Keratinocyte (primary cell): ENCODE data around the gene PGGT1B. TPM values are rescaled to one million over a fixed set of nuclear protein-coding genes. Genes with fewer than 3 reads are reported as not detected.

Source experiments
- DNase-seq: peaks from one replicate; pipeline ENCODE4 v3.0.0-alpha.2; 2011; ENCODE audit warnings: low read depth, missing footprints, low spot score
- FAIRE-seq: peaks from 2 replicates; lab custom pipeline; 2011; peaks lifted over from hg19 to GRCh38; lab: Jason Lieb, UNC
- H2AFZ ChIP-seq: 2 replicates; pipeline ENCODE4 v1.6.0; 2012; ENCODE audit warnings: low read length, control low read depth, inconsistent platforms; ENCODE audit not compliant: control insufficient read depth
- H3K27ac ChIP-seq: 2 replicates; pipeline ENCODE4 v1.5.1; 2011; ENCODE audit warnings: low read length; ENCODE audit not compliant: control insufficient read depth, insufficient read depth
- H3K27me3 ChIP-seq: 3 replicates; pipeline ENCODE4 v1.6.0; 2011; ENCODE audit warnings: low read length; ENCODE audit not compliant: control insufficient read depth, insufficient read depth; ENCODE audit errors: extremely low read depth
- H3K36me3 ChIP-seq, 2 experiments: 2 replicates in 1 of 2; 3 replicates in 1 of 2; pipeline ENCODE4 v1.5.1; 2011; ENCODE audit warnings: low read length in 2 of 2, mild to moderate bottlenecking in 1 of 2; ENCODE audit not compliant: control insufficient read depth in 2 of 2, insufficient read depth in 2 of 2; ENCODE audit errors: extremely low read depth in 1 of 2
- H3K4me1 ChIP-seq: 3 replicates; pipeline ENCODE4 v1.5.1; 2011; ENCODE audit warnings: low read length; ENCODE audit not compliant: control insufficient read depth, insufficient read depth; ENCODE audit errors: extremely low read depth
- H3K4me2 ChIP-seq: 3 replicates; pipeline ENCODE4 v1.6.0; 2011; ENCODE audit warnings: low read depth, low read length; ENCODE audit not compliant: control insufficient read depth, insufficient read depth; ENCODE audit errors: extremely low read depth
- H3K4me3 ChIP-seq, 3 experiments: fragments of 200-600 bp in 1 of 3; sonication (generic) in 1 of 3; 2 replicates in 2 of 3; 3 replicates in 1 of 3; pipeline ENCODE4 v1.5.1; 2011 to 2016; ENCODE audit warnings: low read length in 3 of 3, mild to moderate bottlenecking in 3 of 3, control low read depth in 2 of 3, inconsistent platforms in 1 of 3, low read depth in 1 of 3, mixed read lengths in 1 of 3, mixed run types in 1 of 3, moderate library complexity in 1 of 3; ENCODE audit not compliant: control insufficient read depth in 2 of 3, insufficient read depth in 2 of 3; ENCODE audit errors: extremely low read depth in 1 of 3
- H3K79me2 ChIP-seq: 2 replicates; pipeline ENCODE4 v1.6.0; 2012; ENCODE audit warnings: low read length; ENCODE audit not compliant: control insufficient read depth, insufficient read depth
- H3K9ac ChIP-seq: 3 replicates; pipeline ENCODE4 v1.6.0; 2011; ENCODE audit warnings: low read length; ENCODE audit not compliant: control insufficient read depth, insufficient read depth; ENCODE audit errors: extremely low read depth
- H3K9me1 ChIP-seq: 3 replicates; pipeline ENCODE4 v1.6.0; 2011; ENCODE audit warnings: low read length; ENCODE audit not compliant: control insufficient read depth, insufficient read depth; ENCODE audit errors: extremely low read depth
- H3K9me3 ChIP-seq: 2 replicates; pipeline ENCODE4 v1.5.1; 2012; ENCODE audit warnings: low read depth, low read length; ENCODE audit not compliant: control insufficient read depth
- H4K20me1 ChIP-seq: 3 replicates; pipeline ENCODE4 v1.6.0; 2011; ENCODE audit warnings: low read length; ENCODE audit not compliant: control insufficient read depth, insufficient read depth; ENCODE audit errors: extremely low read depth
- CTCF ChIP-seq, 3 experiments: IDR thresholded peaks in 1 of 3; conservative IDR thresholded peaks in 1 of 3; optimal IDR thresholded peaks in 1 of 3; 2 replicates in 2 of 3; 3 replicates in 1 of 3; pipeline versions ENCODE3 to v1.5.1; 2011; ENCODE audit warnings: low read length in 3 of 3, mild to moderate bottlenecking in 3 of 3, moderate library complexity in 2 of 3, control low read depth in 1 of 3, inconsistent platforms in 1 of 3; ENCODE audit not compliant: insufficient read depth in 2 of 3; ENCODE audit errors: extremely low read depth in 1 of 3
- EZH2 ChIP-seq: IDR thresholded peaks from one replicate; pipeline ENCODE4 v1.6.1; 2012; ENCODE audit warnings: inconsistent platforms, mild to moderate bottlenecking, low read length, moderate library complexity
- dilution Hi-C: fragments of 300-500 bp; cut with MboI; formaldehyde crosslinking; loops from one replicate; pipeline ENCODE4 v1.7.0; 2020; ENCODE audit warnings: low sequenced_read_pairs; ENCODE audit not compliant: extremely low pct_ligation_motif_present
- polyA plus RNA-seq, 5 experiments: library from polyadenylated mRNA; depleted of rRNA in 3 of 5; stranded (reverse) in 3 of 5; stranded (forward) in 1 of 5; unstranded in 1 of 5; fragments of >200 nt; gene quantifications; 1 replicate in 1 of 5; 2 replicates in 3 of 5; 3 replicates in 1 of 5; pipeline versions ENCODE4 v1.2.1 to v1.2.3, GENCODE V29; 2011 to 2012; ENCODE audit warnings: missing spikeins in 2 of 5, low read depth in 1 of 5, low replicate concordance in 1 of 5

The PGGT1B gene
- polyA plus RNA-seq, 1 donor (not counting 4 experiments of a cell fraction or from before 2014, with no cell fraction given) = 5.5 TPM

- DNase-seq = no peak
- TF ChIP-seq EZH2 (no peak), CTCF (optimal IDR thresholded peaks at IDR 0.05 in 1 of 3, IDR thresholded peaks at IDR 0.05 in 1 of 3, conservative IDR thresholded peaks at IDR 0.05 in 1 of 3; ENCODE audit: extremely low read depth in 1 of 3, insufficient read depth in 2 of 3, low read length in 3 of 3) (no peak)
- Histone ChIP-seq H3K27me3 (no peaks in the 10 kb centered on the region), H3K9me3 (no peaks in the 10 kb centered on the region), H3K9me1 (no peaks in the 10 kb centered on the region), H2AFZ (no peak overlapping the region), H3K27ac (no peak overlapping the region), H3K9ac (no peak overlapping the region), H4K20me1 (no peaks in the 10 kb centered on the region), H3K4me1 (peaks cover 8% of the 10 kb centered on the region), H3K4me2 (no peak overlapping the region), H3K36me3 (peaks cover 0 to 7% of the 10 kb centered on the region in 2 experiments), H3K79me2 (no peaks in the 10 kb centered on the region), H3K4me3 (no peak overlapping the region)
- dilution Hi-C loops = no loop called here
- FAIRE-seq = no peak
These were observed 9.8 kb upstream of the PGGT1B start for GRCh38 chr5:115272297-115272958.

GRCh38 chr5:115271295-115272050 lies 8.8 kb upstream of the PGGT1B start:
- Histone ChIP-seq H3K9me1 (no peaks in the 10 kb centered on the region), H3K79me2 (no peaks in the 10 kb centered on the region), H3K27ac (no peak overlapping the region), H4K20me1 (no peaks in the 10 kb centered on the region), H3K36me3 (peaks cover 0 to 7% of the 10 kb centered on the region in 2 experiments), H3K4me3 (no peak overlapping the region), H3K4me1 (peaks cover 10% of the 10 kb centered on the region), H3K4me2 (no peak overlapping the region), H3K9me3 (no peaks in the 10 kb centered on the region), H3K27me3 (no peaks in the 10 kb centered on the region), H3K9ac (no peak overlapping the region), H2AFZ (no peak overlapping the region)
- DNase-seq (no peak), FAIRE-seq (no peak)
- no peak for TF ChIP-seq CTCF (optimal IDR thresholded peaks at IDR 0.05 in 1 of 3, IDR thresholded peaks at IDR 0.05 in 1 of 3, conservative IDR thresholded peaks at IDR 0.05 in 1 of 3; ENCODE audit: extremely low read depth in 1 of 3, insufficient read depth in 2 of 3, low read length in 3 of 3)
- TF ChIP-seq EZH2 = no peak
- dilution Hi-C loops = no loop called here
